WTC11 (cell line): ENCODE measurements around the gene TAF5L. TPM values are rescaled to one million over a fixed set of nuclear protein-coding genes. Genes with fewer than 3 reads are reported as not detected.

Experiments
- ATAC-seq: fragments of 200-7000 bp; cut with Tn5 transposase; 2 replicates; pipeline ENCODE4 v1.10.0; 2021; ENCODE audit warnings: mild to moderate bottlenecking, moderate library complexity
- CTCF ChIA-PET: fragments of 300-600 bp; sonication (Branson Sonifier 250); formaldehyde crosslinking; loops from one replicate; lab custom pipeline; 2021; ENCODE audit warnings: antibody characterized with exemption; lab: Charles Lee
- POLR2A ChIA-PET: fragments of 350-600 bp; sonication (Branson Sonifier 250); formaldehyde crosslinking; loops from one replicate; lab custom pipeline; 2021; ENCODE audit warnings: antibody characterized with exemption; lab: Charles Lee
- DNase-seq: peaks from one replicate; pipeline ENCODE4 v3.0.0; 2021; ENCODE audit warnings: low spot score
- H3K27ac Mint-ChIP-seq: 2 replicates; pipeline ENCODE4 v1.8.0; 2021; ENCODE audit warnings: mixed read lengths
- H3K27me3 Mint-ChIP-seq: 2 replicates; pipeline ENCODE4 v1.8.0; 2021; ENCODE audit warnings: low read depth, mild to moderate bottlenecking, moderate library complexity, mixed read lengths
- H3K36me3 Mint-ChIP-seq: 2 replicates; pipeline ENCODE4 v1.8.0; 2021; ENCODE audit warnings: mixed read lengths
- H3K4me1 Mint-ChIP-seq: 2 replicates; pipeline ENCODE4 v1.8.0; 2022; ENCODE audit warnings: mixed read lengths
- H3K4me3 Mint-ChIP-seq: 2 replicates; pipeline ENCODE4 v1.8.0; 2021; ENCODE audit warnings: mild to moderate bottlenecking, moderate library complexity, mixed read lengths
- H3K9me3 Mint-ChIP-seq: 2 replicates; pipeline ENCODE4 v1.8.0; 2021; ENCODE audit warnings: mixed read lengths
- ATF2 ChIP-seq: sonication (generic); formaldehyde crosslinking; IDR thresholded peaks from 2 replicates; pipeline ENCODE4 v1.8.1; 2022; ENCODE audit warnings: low read depth, missing genetic modification reagents, borderline replicate concordance
- ATF6 ChIP-seq: sonication (generic); formaldehyde crosslinking; IDR thresholded peaks from 2 replicates; pipeline ENCODE4 v1.8.1; 2023; ENCODE audit warnings: mild to moderate bottlenecking, missing genetic modification reagents
- CBFB ChIP-seq: sonication (generic); formaldehyde crosslinking; IDR thresholded peaks from 2 replicates; pipeline ENCODE4 v1.8.1; 2022; ENCODE audit warnings: mild to moderate bottlenecking, low read depth, missing genetic modification reagents
- CTCF ChIP-seq: fragments of 200-600 bp; IDR thresholded peaks from 2 replicates; pipeline ENCODE4 v1.8.0; 2022; ENCODE audit warnings: antibody characterized with exemption
- E2F1 ChIP-seq: sonication (generic); formaldehyde crosslinking; IDR thresholded peaks from 2 replicates; pipeline ENCODE4 v1.8.0; 2022; ENCODE audit warnings: mild to moderate bottlenecking, missing genetic modification reagents
- FOXJ3 ChIP-seq: sonication (generic); formaldehyde crosslinking; IDR thresholded peaks from 2 replicates; pipeline ENCODE4 v1.9.0; 2021; ENCODE audit warnings: missing genetic modification reagents, mild to moderate bottlenecking, borderline replicate concordance
- FOXP1 ChIP-seq: sonication (generic); formaldehyde crosslinking; IDR thresholded peaks from 2 replicates; pipeline ENCODE4 v1.8.0; 2022; ENCODE audit warnings: missing genetic modification reagents, mild to moderate bottlenecking, moderate library complexity, borderline replicate concordance
- GRHL2 ChIP-seq: fragments of 250-450 bp; sonication (Bioruptor Pico); IDR thresholded peaks from 2 replicates; pipeline ENCODE4 v1.8.0; 2022; ENCODE audit warnings: mild to moderate bottlenecking, moderate library complexity; ENCODE audit not compliant: insufficient replicate concordance, severe bottlenecking
- KAT7 ChIP-seq: sonication (generic); formaldehyde crosslinking; IDR thresholded peaks from 2 replicates; pipeline ENCODE4 v1.8.1; 2023; ENCODE audit warnings: missing genetic modification reagents, mild to moderate bottlenecking, borderline replicate concordance
- MAX ChIP-seq: sonication (generic); formaldehyde crosslinking; IDR thresholded peaks from 2 replicates; pipeline ENCODE4 v1.8.0; 2022; ENCODE audit warnings: mild to moderate bottlenecking, missing genetic modification reagents
- MXD4 ChIP-seq: fragments of 250-450 bp; sonication (Bioruptor Pico); IDR thresholded peaks from 2 replicates; pipeline ENCODE4 v1.8.0; 2021; ENCODE audit warnings: mild to moderate bottlenecking, moderate library complexity, borderline replicate concordance
- NFATC4 ChIP-seq: fragments of 250-450 bp; sonication (Bioruptor Pico); IDR thresholded peaks from 2 replicates; pipeline ENCODE4 v1.9.0; 2021; ENCODE audit warnings: mild to moderate bottlenecking
- NR3C1 ChIP-seq: sonication (generic); formaldehyde crosslinking; conservative IDR thresholded peaks from 2 replicates; pipeline ENCODE4 v1.8.1; 2023; ENCODE audit warnings: low read depth, mild to moderate bottlenecking, missing genetic modification reagents
- SP1 ChIP-seq: sonication (generic); formaldehyde crosslinking; conservative IDR thresholded peaks from 2 replicates; pipeline ENCODE4 v1.8.1; 2022; ENCODE audit warnings: missing genetic modification reagents
- TP53 ChIP-seq: sonication (generic); formaldehyde crosslinking; IDR thresholded peaks from 2 replicates; pipeline ENCODE4 v1.8.1; 2023; ENCODE audit warnings: mild to moderate bottlenecking, missing genetic modification reagents
- ZBTB21 ChIP-seq: sonication (generic); formaldehyde crosslinking; IDR thresholded peaks from 2 replicates; pipeline ENCODE4 v1.8.1; 2023; ENCODE audit warnings: mild to moderate bottlenecking, missing genetic modification reagents, borderline replicate concordance
- ZMAT4 ChIP-seq: fragments of 250-450 bp; sonication (Bioruptor Pico); IDR thresholded peaks from 2 replicates; pipeline ENCODE4 v1.9.0; 2021; ENCODE audit warnings: mild to moderate bottlenecking
- ZNF138 ChIP-seq: sonication (generic); formaldehyde crosslinking; conservative IDR thresholded peaks from 2 replicates; pipeline ENCODE4 v1.8.1; 2022; ENCODE audit warnings: mild to moderate bottlenecking, moderate library complexity, missing genetic modification reagents
- ZNF232 ChIP-seq: sonication (generic); formaldehyde crosslinking; IDR thresholded peaks from 2 replicates; pipeline ENCODE4 v1.8.0; 2022; ENCODE audit warnings: mild to moderate bottlenecking, missing genetic modification reagents
- ZNF281 ChIP-seq: sonication (generic); formaldehyde crosslinking; IDR thresholded peaks from 2 replicates; pipeline ENCODE4 v1.8.0; 2023; ENCODE audit warnings: mild to moderate bottlenecking, missing genetic modification reagents
- ZNF396 ChIP-seq: fragments of 250-450 bp; sonication (Bioruptor Pico); IDR thresholded peaks from 2 replicates; pipeline ENCODE4 v1.8.0; 2021; ENCODE audit warnings: mild to moderate bottlenecking, moderate library complexity, borderline replicate concordance
- total RNA-seq: library from RNA; stranded (reverse); gene quantifications from 3 replicates; pipeline ENCODE4 v1.2.3, GENCODE V29; 2021

Gene TAF5L
- total RNA-seq, 1 experiment from 2014 or later, result 23.8 TPM

GRCh38 chr1:229629261-229629660 lies 3.3 kb upstream of the TAF5L start (continued):
- TF ChIP-seq MXD4 (no peak), NR3C1 (CRISPR knock-in tag) (no peak), ZNF396 (CRISPR knock-in tag) (no peak), CBFB (CRISPR knock-in tag) (no peak), GRHL2 (CRISPR knock-in tag) (no peak), SP1 (CRISPR knock-in tag) (no peak)
- TF ChIP-seq, all 79 proteins: peak for 0

GRCh38 chr1:229627003-229627402 lies 1.1 kb upstream of the TAF5L start:
- POLR2A ChIA-PET, result interaction anchor here (1.5 kb wide), 1 partner anchor 68 kb away, joined by 3 read pairs; the partner anchor contains the start of gene ABCB10
- H3K36me3 Mint-ChIP-seq, result peaks cover 11% of the 10 kb centered on the region
- no peak for ATAC-seq

GRCh38 chr1:229625071-229625914 lies 629 bp downstream of the TAF5L start:
- POLR2A ChIA-PET, result interaction anchor here (0.7 kb wide), 1 partner anchor 66 kb away, joined by 3 read pairs; the partner anchor contains the start of gene ABCB10
- TF ChIP-seq FOXP1 (CRISPR knock-in tag) (0 out of 2 replicates have a peak, but pooled peaks have one; percentile 20), FOXJ3 (CRISPR knock-in tag) (no peak), CBFB (CRISPR knock-in tag) (no peak), ZMAT4 (CRISPR knock-in tag) (no peak), ZNF138 (CRISPR knock-in tag) (no peak), ZNF396 (CRISPR knock-in tag) (no peak), ZNF281 (CRISPR knock-in tag) (no peak), ATF6 (no peak), CTCF (no peak), GRHL2 (CRISPR knock-in tag) (no peak), KAT7 (CRISPR knock-in tag) (0 out of 2 replicates have a peak, but pooled peaks have one; percentile 67), ATF2 (CRISPR knock-in tag) (no peak), ZNF232 (CRISPR knock-in tag) (no peak)

More at GRCh38 chr1:229627003-229627402, 1.1 kb upstream of the TAF5L start:
- Mint-ChIP-seq H3K9me3 (no peaks in the 10 kb centered on the region), H3K4me1 (peaks cover 29% of the 10 kb centered on the region), H3K27me3 (no peaks in the 10 kb centered on the region), H3K4me3 (peak overlapping the region; percentile 95), H3K27ac (no peak overlapping the region)
- TF ChIP-seq ZBTB21, result no peak
- TF ChIP-seq E2F1 (CRISPR knock-in tag), result no peak
- TF ChIP-seq TP53 (CRISPR knock-in tag), result no peak
- no peak for TF ChIP-seq NFATC4
- TF ChIP-seq MAX, result no peak
- no peak for DNase-seq
- CTCF ChIA-PET, result interaction anchor here (0.7 to 1.8 kb wide), 2 partner anchors 68 to 650 kb away, joined by 3 to 7 read pairs; partner anchors contain the start of gene ABCB10

More at GRCh38 chr1:229625071-229625914, 629 bp downstream of the TAF5L start:
- Mint-ChIP-seq H3K4me3 (peak overlapping the region; percentile 91), H3K9me3 (no peaks in the 10 kb centered on the region), H3K27ac (peak overlapping the region; percentile 78), H3K4me1 (peaks cover 29% of the 10 kb centered on the region), H3K27me3 (no peaks in the 10 kb centered on the region), H3K36me3 (peaks cover 11% of the 10 kb centered on the region)
- CTCF ChIA-PET, result interaction anchor here (0.8 to 1.7 kb wide), 2 partner anchors 36 to 67 kb away, joined by 3 to 8 read pairs; partner anchors contain the start of gene ABCB10
- ATAC-seq (peak; percentile 17), DNase-seq (peak; percentile 54)
